NCI-H1436 treated with DMSO at 0.1 percent for 48 hours (cell line): Measurements from ENCODE around the gene EPX.
"Not testable (repeated sequence)": the region's sequence is repeated elsewhere in the genome, so short reads cannot be mapped to it uniquely, and the experiment has no call there.

Experiments
- DNase-seq: peaks from one replicate; lab custom pipeline; 2025; lab: John Stamatoyannopoulos, UW

The EPX gene

GRCh38 chr17:58192612-58193011, at the start of gene EPX:
Gene EPX, plus strand, starts transcription at chr17:58192726. Its CDS starts 121 bp downstream, at chr17:58192847.
- no peak for DNase-seq

GRCh38 chr17:58143335-58143734, 49.2 kb upstream of the EPX start:
- DNase-seq, result not testable (repeated sequence)

GRCh38 chr17:58144801-58145200, 47.7 kb upstream of the EPX start:
- no peak for DNase-seq

GRCh38 chr17:58147930-58148434, 44.5 kb upstream of the EPX start, which contains the start of gene OR4D1:
Gene OR4D1, plus strand, starts transcription at chr17:58148384. Its CDS starts 6,770 bp downstream, at chr17:58155154.
- DNase-seq, result no peak

- no peak for DNase-seq
These were observed 43.9 kb upstream of the EPX start for GRCh38 chr17:58148609-58149008.

- DNase-seq, result no peak
These were observed 42.1 kb upstream of the EPX start for GRCh38 chr17:58150394-58150793.

- no peak for DNase-seq
These were observed 39.5 kb upstream of the EPX start for GRCh38 chr17:58153046-58153445.

- no peak for DNase-seq
These were observed 38.9 kb upstream of the EPX start for GRCh38 chr17:58153671-58154070.

- DNase-seq, result no peak
These were observed 35.4 kb upstream of the EPX start for GRCh38 chr17:58156839-58157803.

- no peak for DNase-seq
These were observed 34.3 kb upstream of the EPX start for GRCh38 chr17:58158181-58158580.

GRCh38 chr17:58161566-58161965, 31.0 kb upstream of the EPX start:
- no peak for DNase-seq

GRCh38 chr17:58165981-58166380, 26.5 kb upstream of the EPX start:
- no peak for DNase-seq

GRCh38 chr17:58166682-58167081, 25.8 kb upstream of the EPX start, which contains the start of gene OR4D2:
Gene OR4D2, plus strand, starts transcription at chr17:58166982. Its CDS starts 2,674 bp downstream, at chr17:58169656.
- DNase-seq, result no peak

- no peak for DNase-seq
These were observed 21.9 kb upstream of the EPX start for GRCh38 chr17:58170622-58171021.

- peak; percentile 11 for DNase-seq
These were observed 20.0 kb upstream of the EPX start for GRCh38 chr17:58172369-58173071.

GRCh38 chr17:58174871-58175270, 17.7 kb upstream of the EPX start:
- no peak for DNase-seq

GRCh38 chr17:58176200-58176599, 16.3 kb upstream of the EPX start:
- no peak for DNase-seq

- no peak for DNase-seq
These were observed 10.7 kb upstream of the EPX start for GRCh38 chr17:58181796-58182195.

GRCh38 chr17:58183514-58183913, 9.0 kb upstream of the EPX start:
- no peak for DNase-seq

GRCh38 chr17:58184308-58184985, 8.1 kb upstream of the EPX start:
- no peak for DNase-seq

GRCh38 chr17:58184986-58185761, 7.4 kb upstream of the EPX start:
- DNase-seq, result no peak
